Stimulated activated naive CD8-positive, alpha-beta T cell treated with anti-CD3 and anti-CD28 coated beads, Interleukin-15, amount 100 ng/mL, for 72 hours (primary cell): Measurements from ENCODE around the gene SCLY.

Source experiments
- ATAC-seq: fragments of 150-1000 bp; cut with Tn5 transposase; 2 replicates; pipeline ENCODE4 v1.10.0; 2021; ENCODE audit warnings: mild to moderate bottlenecking, moderate library complexity
- DNase-seq, 2 donors: peaks; one replicate each; pipeline ENCODE4 v3.0.0; 2021 to 2022
- H3K27ac Mint-ChIP-seq, 2 donors: one replicate each; pipeline ENCODE4 v1.8.0; 2022; ENCODE audit warnings: mild to moderate bottlenecking in 2 of 2, mixed read lengths in 2 of 2, moderate library complexity in 2 of 2
- H3K27me3 Mint-ChIP-seq: one replicate; pipeline ENCODE4 v1.8.0; 2022; ENCODE audit warnings: mixed read lengths
- H3K4me1 Mint-ChIP-seq: one replicate; pipeline ENCODE4 v1.8.0; 2022; ENCODE audit warnings: mild to moderate bottlenecking, mixed read lengths
- H3K4me3 Mint-ChIP-seq, 2 donors: one replicate each; pipeline ENCODE4 v1.8.0; 2022; ENCODE audit warnings: mild to moderate bottlenecking in 2 of 2, mixed read lengths in 2 of 2, moderate library complexity in 1 of 2
- H3K9me3 Mint-ChIP-seq, 2 donors: one replicate each; pipeline ENCODE4 v1.8.0; 2022; ENCODE audit warnings: mixed read lengths in 2 of 2

Gene SCLY

GRCh38 chr2:238095143-238095542 is 34.3 kb downstream of the SCLY start:
- ATAC-seq = no peak
- no peak overlapping the region for H3K27ac Mint-ChIP-seq
- peaks cover 19% of the 10 kb centered on the region for H3K4me1 Mint-ChIP-seq
- H3K9me3 Mint-ChIP-seq = no peaks in the 10 kb centered on the region
- H3K27me3 Mint-ChIP-seq = no peaks in the 10 kb centered on the region
- no peak overlapping the region for H3K4me3 Mint-ChIP-seq
- DNase-seq = no peak

- ATAC-seq (no peak), DNase-seq (no peak)
- Mint-ChIP-seq H3K27me3 (no peaks in the 10 kb centered on the region), H3K27ac (no peak overlapping the region), H3K9me3 (no peaks in the 10 kb centered on the region), H3K4me3 (no peak overlapping the region), H3K4me1 (peaks cover 19% of the 10 kb centered on the region)
Measured at GRCh38 chr2:238096311-238097011, 35.7 kb downstream of the SCLY start.

- no peaks in the 10 kb centered on the region for H3K9me3 Mint-ChIP-seq
- H3K4me1 Mint-ChIP-seq = peaks cover 19% of the 10 kb centered on the region
- H3K27ac Mint-ChIP-seq = peak overlapping the region in 1 of 2 donors; percentile 71
- no peaks in the 10 kb centered on the region for H3K27me3 Mint-ChIP-seq
- H3K4me3 Mint-ChIP-seq = no peak overlapping the region
- ATAC-seq (no peak), DNase-seq (no peak)
Measured at GRCh38 chr2:238097201-238097987, 36.6 kb downstream of the SCLY start.

GRCh38 chr2:238097988-238098871 is 37.4 kb downstream of the SCLY start:
- ATAC-seq = peak; percentile 10
- H3K27me3 Mint-ChIP-seq = no peaks in the 10 kb centered on the region
- DNase-seq = no peak
- peaks cover 19% of the 10 kb centered on the region for H3K4me1 Mint-ChIP-seq
- no peaks in the 10 kb centered on the region for H3K9me3 Mint-ChIP-seq
- peak overlapping the region in 1 of 2 donors; percentile 71 for H3K27ac Mint-ChIP-seq
- H3K4me3 Mint-ChIP-seq = no peak overlapping the region

GRCh38 chr2:238098901-238099713 is 38.3 kb downstream of the SCLY start:
- Mint-ChIP-seq H3K4me1 (peaks cover 19% of the 10 kb centered on the region), H3K27ac (peak overlapping the region in 1 of 2 donors; percentile 78), H3K4me3 (no peak overlapping the region), H3K27me3 (no peaks in the 10 kb centered on the region), H3K9me3 (no peaks in the 10 kb centered on the region)
- ATAC-seq = no peak
- no peak for DNase-seq

- peak overlapping the region in 1 of 2 donors; percentile 78 for H3K27ac Mint-ChIP-seq
- DNase-seq (no peak), ATAC-seq (no peak)
- no peak overlapping the region for H3K4me3 Mint-ChIP-seq
- H3K27me3 Mint-ChIP-seq = no peaks in the 10 kb centered on the region
- H3K4me1 Mint-ChIP-seq = peaks cover 19% of the 10 kb centered on the region
- H3K9me3 Mint-ChIP-seq = no peaks in the 10 kb centered on the region
Measured at GRCh38 chr2:238099714-238100048, 38.9 kb downstream of the SCLY start.

GRCh38 chr2:238100049-238100820 is 39.4 kb downstream of the SCLY start, which contains the start of gene ESPNL:
ESPNL (plus strand) TSS chr2:238100340; CDS start chr2:238100420, 80 bp downstream.
- Mint-ChIP-seq H3K27me3 (no peaks in the 10 kb centered on the region), H3K4me1 (peaks cover 19% of the 10 kb centered on the region), H3K9me3 (no peaks in the 10 kb centered on the region), H3K27ac (peak within 1 kb of the TSS in 1 of 2 donors; percentile 78), H3K4me3 (no peak within 1 kb of the TSS)
- ATAC-seq (no peak), DNase-seq (no peak)

- ATAC-seq = no peak
- Mint-ChIP-seq H3K9me3 (no peaks in the 10 kb centered on the region), H3K27me3 (no peaks in the 10 kb centered on the region), H3K4me3 (no peak overlapping the region), H3K27ac (peak overlapping the region in 1 of 2 donors; percentile 59), H3K4me1 (peaks cover 19% of the 10 kb centered on the region)
- no peak for DNase-seq
Measured at GRCh38 chr2:238100821-238101771, 40.3 kb downstream of the SCLY start.

- H3K9me3 Mint-ChIP-seq = no peaks in the 10 kb centered on the region
- H3K4me3 Mint-ChIP-seq = no peak overlapping the region
- peaks cover 19% of the 10 kb centered on the region for H3K4me1 Mint-ChIP-seq
- peak overlapping the region in 1 of 2 donors; percentile 53 for H3K27ac Mint-ChIP-seq
- no peak for ATAC-seq
- H3K27me3 Mint-ChIP-seq = no peaks in the 10 kb centered on the region
- no peak for DNase-seq
Measured at GRCh38 chr2:238101891-238102841, 41.4 kb downstream of the SCLY start.

- Mint-ChIP-seq H3K4me1 (peaks cover 20% of the 10 kb centered on the region), H3K9me3 (no peaks in the 10 kb centered on the region), H3K27me3 (no peaks in the 10 kb centered on the region), H3K4me3 (no peak overlapping the region), H3K27ac (peak overlapping the region in 1 of 2 donors; percentile 48)
- DNase-seq (no peak), ATAC-seq (no peak)
Measured at GRCh38 chr2:238102865-238103264, 42.1 kb downstream of the SCLY start.

GRCh38 chr2:238103465-238104225 is 42.8 kb downstream of the SCLY start:
- no peak for ATAC-seq
- DNase-seq = no peak
- Mint-ChIP-seq H3K27ac (no peak overlapping the region), H3K4me1 (peaks cover 16% of the 10 kb centered on the region), H3K4me3 (no peak overlapping the region), H3K27me3 (no peaks in the 10 kb centered on the region), H3K9me3 (no peaks in the 10 kb centered on the region)

- H3K27ac Mint-ChIP-seq = no peak overlapping the region
- no peak overlapping the region for H3K4me3 Mint-ChIP-seq
- no peaks in the 10 kb centered on the region for H3K9me3 Mint-ChIP-seq
- ATAC-seq (no peak), DNase-seq (no peak)
- no peaks in the 10 kb centered on the region for H3K27me3 Mint-ChIP-seq
- H3K4me1 Mint-ChIP-seq = peaks cover 16% of the 10 kb centered on the region
Measured at GRCh38 chr2:238104226-238104690, 43.5 kb downstream of the SCLY start.
